ENCODE results near the gene LILRA6. TPM values are rescaled to one million over a fixed set of nuclear protein-coding genes. Genes with fewer than 3 reads are reported as not detected.

The LILRA6 gene
- total RNA-seq, 1 donor from 2014 or later: not detected

DNA sequence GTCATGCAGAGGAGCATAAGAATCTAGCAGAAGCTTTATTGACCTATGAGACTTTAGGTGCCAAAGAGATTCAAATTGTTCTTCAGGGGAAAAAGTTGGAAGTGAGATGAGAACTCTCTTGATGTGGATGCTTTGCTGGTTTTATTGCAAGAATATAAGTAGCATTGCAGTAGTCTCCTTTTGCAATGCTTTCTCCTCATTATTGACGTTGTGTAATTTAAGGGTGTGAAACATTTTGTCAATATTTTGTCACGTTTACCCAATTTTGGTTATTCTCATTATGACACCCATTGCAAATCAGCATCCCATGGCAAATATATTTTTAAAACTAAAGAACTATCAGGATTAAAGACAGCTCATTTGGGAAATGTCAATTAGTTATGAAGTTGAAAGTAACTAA lies 26.3 kb upstream of the LILRA6 start:
- TF ChIP-seq, protein P1, sequence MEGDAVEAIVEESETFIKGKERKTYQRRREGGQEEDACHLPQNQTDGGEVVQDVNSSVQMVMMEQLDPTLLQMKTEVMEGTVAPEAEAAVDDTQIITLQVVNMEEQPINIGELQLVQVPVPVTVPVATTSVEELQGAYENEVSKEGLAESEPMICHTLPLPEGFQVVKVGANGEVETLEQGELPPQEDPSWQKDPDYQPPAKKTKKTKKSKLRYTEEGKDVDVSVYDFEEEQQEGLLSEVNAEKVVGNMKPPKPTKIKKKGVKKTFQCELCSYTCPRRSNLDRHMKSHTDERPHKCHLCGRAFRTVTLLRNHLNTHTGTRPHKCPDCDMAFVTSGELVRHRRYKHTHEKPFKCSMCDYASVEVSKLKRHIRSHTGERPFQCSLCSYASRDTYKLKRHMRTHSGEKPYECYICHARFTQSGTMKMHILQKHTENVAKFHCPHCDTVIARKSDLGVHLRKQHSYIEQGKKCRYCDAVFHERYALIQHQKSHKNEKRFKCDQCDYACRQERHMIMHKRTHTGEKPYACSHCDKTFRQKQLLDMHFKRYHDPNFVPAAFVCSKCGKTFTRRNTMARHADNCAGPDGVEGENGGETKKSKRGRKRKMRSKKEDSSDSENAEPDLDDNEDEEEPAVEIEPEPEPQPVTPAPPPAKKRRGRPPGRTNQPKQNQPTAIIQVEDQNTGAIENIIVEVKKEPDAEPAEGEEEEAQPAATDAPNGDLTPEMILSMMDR (conservative IDR thresholded peaks at IDR 0.05; ENCODE audit: low read depth, low read length): no peak
- DNase-seq (ENCODE audit: low read depth): no peak
- no peak overlapping the region for H3K4me3 ChIP-seq (ENCODE audit: low read depth, low read length)

- TF ChIP-seq, protein P1 (conservative IDR thresholded peaks at IDR 0.05; ENCODE audit: low read depth, low read length): peak; percentile 86
- H3K4me3 ChIP-seq (ENCODE audit: low read depth, low read length): no peak overlapping the region
- DNase-seq (ENCODE audit: low read depth): peak; percentile 9
Measured at GRCh38 chr19:54266133-54266532, 23.5 kb upstream of the LILRA6 start.

- TF ChIP-seq, protein P1 (conservative IDR thresholded peaks at IDR 0.05; ENCODE audit: low read depth, low read length): no peak
- no peak overlapping the region for H3K4me3 ChIP-seq (ENCODE audit: low read depth, low read length)
- DNase-seq (ENCODE audit: low read depth): no peak
Measured at GRCh38 chr19:54262470-54262869, 19.9 kb upstream of the LILRA6 start.

- TF ChIP-seq, protein P1 (conservative IDR thresholded peaks at IDR 0.05; ENCODE audit: low read depth, low read length): no peak
- no peak overlapping the region for H3K4me3 ChIP-seq (ENCODE audit: low read depth, low read length)
- DNase-seq (ENCODE audit: low read depth): no peak
Measured at GRCh38 chr19:54262066-54262465, 19.5 kb upstream of the LILRA6 start.

DNA sequence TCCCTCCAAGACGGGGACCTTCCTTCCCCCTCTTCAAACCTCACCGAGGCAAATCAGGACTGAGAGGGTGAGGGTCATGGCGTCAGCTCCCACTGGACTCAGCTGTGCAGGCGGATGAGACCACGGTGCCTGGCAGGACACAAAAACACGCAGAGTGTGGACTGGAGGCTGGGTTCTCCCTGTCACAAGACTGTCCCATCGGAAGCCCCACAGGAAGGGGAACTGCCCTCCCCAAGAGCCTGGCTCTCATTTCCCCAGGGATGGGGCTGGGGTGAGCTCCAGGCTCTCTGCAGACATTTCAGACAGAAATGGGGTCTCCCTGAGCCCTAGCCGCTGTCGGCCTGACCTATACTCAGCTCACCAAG lies 14.5 kb upstream of the LILRA6 start, which contains the start of gene LILRB5:
Gene LILRB5, minus strand, starts transcription at position 158 of the 365 bp plus-strand sequence. Its CDS starts 80 bp downstream, at position 78.
- TF ChIP-seq, protein P1 (conservative IDR thresholded peaks at IDR 0.05; ENCODE audit: low read depth, low read length): no peak
- no peak within 1 kb of the TSS for H3K4me3 ChIP-seq (ENCODE audit: low read depth, low read length)
- DNase-seq (ENCODE audit: low read depth): no peak

DNA sequence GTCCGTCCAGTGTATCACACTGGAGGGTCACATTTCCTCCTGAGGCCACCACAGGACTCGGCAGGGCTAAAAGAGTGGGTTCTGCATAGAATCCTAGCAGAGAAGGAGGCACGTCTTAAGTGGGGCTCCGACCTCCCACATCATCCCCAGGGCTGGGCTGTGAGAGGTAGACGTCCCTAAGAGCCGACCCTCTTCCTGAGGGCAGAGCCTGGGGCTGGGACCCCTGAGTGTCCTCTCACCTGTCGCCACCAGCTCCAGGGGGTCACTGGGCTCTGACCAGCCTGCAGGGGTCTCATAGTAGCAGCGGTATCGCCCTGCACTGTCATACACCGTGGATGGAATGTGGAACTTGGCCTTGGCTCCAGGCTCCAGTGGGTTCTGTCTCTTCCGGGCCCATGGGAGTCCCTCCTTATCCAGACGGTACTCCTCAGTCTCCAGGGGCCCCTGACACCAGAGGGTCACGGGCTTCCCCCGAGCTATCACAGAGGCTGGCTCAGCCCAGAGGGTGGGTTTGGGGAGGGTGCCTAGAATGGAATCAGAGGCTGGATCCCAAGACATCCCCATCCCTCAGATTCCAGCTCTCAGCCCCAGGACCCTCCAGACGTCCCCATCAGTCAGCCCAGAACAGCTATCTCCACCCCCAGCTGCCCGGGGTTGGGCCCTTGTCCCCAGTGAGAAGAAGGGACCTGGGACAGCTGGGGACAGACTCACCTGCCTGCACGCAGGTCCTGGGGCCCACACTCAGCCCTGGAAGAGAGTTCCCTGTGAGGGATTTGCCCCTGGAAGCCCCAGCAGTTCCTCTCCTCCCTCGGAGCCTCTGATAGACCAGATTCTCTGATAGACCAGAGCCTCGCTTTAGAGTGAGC lies 13.9 kb upstream of the LILRA6 start:
- TF ChIP-seq, protein P1 (conservative IDR thresholded peaks at IDR 0.05; ENCODE audit: low read depth, low read length): no peak
- no peak overlapping the region for H3K4me3 ChIP-seq (ENCODE audit: low read depth, low read length)
- DNase-seq (ENCODE audit: low read depth): no peak

Measured in epithelial cell of proximal tubule (primary cell).